B cell (primary cell): ENCODE data around the gene NOC2L. TPM values are rescaled to one million over a fixed set of nuclear protein-coding genes. Genes with fewer than 3 reads are reported as not detected.

Source experiments
- ATAC-seq: fragments of 200-7000 bp; cut with Tn5 transposase; one replicate; pipeline ENCODE4 v1.10.0; 2021; ENCODE audit warnings: low read depth, mild to moderate bottlenecking, moderate number of reproducible peaks, moderate library complexity
- CTCF ChIA-PET: fragments of 350-600 bp; sonication (Branson Sonifier 250); formaldehyde crosslinking; loops from one replicate; lab custom pipeline; 2021; ENCODE audit warnings: antibody characterized with exemption, inconsistent platforms; lab: Charles Lee
- POLR2A ChIA-PET: fragments of 350-600 bp; sonication (Branson Sonifier 250); formaldehyde crosslinking; loops from one replicate; lab custom pipeline; 2021; ENCODE audit warnings: antibody characterized with exemption; lab: Charles Lee
- DNase-seq: peaks from one replicate; pipeline ENCODE4 v3.0.0; 2013
- H2AFZ ChIP-seq: 2 replicates; pipeline ENCODE4 v1.6.1; 2012; ENCODE audit warnings: mild to moderate bottlenecking, low read depth, low read length; ENCODE audit not compliant: insufficient read depth, poor library complexity, severe bottlenecking
- H3K27ac ChIP-seq, 2 donors: 1 replicate in 1 of 2; 2 replicates in 1 of 2; pipeline ENCODE4 v1.5.1; 2012 to 2013; ENCODE audit warnings: low read length in 2 of 2, mild to moderate bottlenecking in 2 of 2, moderate library complexity in 1 of 2
- H3K27me3 ChIP-seq, 4 experiments: fragments of 200-600 bp in 1 of 4; sonication (generic) in 1 of 4; replicated peaks in 1 of 4; 1 replicate in 2 of 4; 2 replicates in 2 of 4; pipeline versions ENCODE4 v1.6.1 to v1.7.0; 2013 to 2016; ENCODE audit warnings: low read length in 3 of 4, mild to moderate bottlenecking in 2 of 4, mixed read lengths in 1 of 4, moderate library complexity in 1 of 4; ENCODE audit not compliant: insufficient read depth in 4 of 4, control insufficient read depth in 3 of 4; ENCODE audit errors: control extremely low read depth in 1 of 4
- H3K36me3 ChIP-seq, 2 experiments: replicated peaks in 1 of 2; 1 replicate in 1 of 2; 2 replicates in 1 of 2; pipeline versions ENCODE4 v1.6.1 to v1.7.1; 2013; ENCODE audit warnings: low read length in 1 of 2; ENCODE audit not compliant: insufficient read depth in 2 of 2, control insufficient read depth in 1 of 2; ENCODE audit errors: control extremely low read depth in 1 of 2, extremely low read depth in 1 of 2
- H3K4me1 ChIP-seq, 2 donors: fragments of 200-600 bp in 1 of 2; sonication (generic) in 1 of 2; 1 replicate in 1 of 2; 2 replicates in 1 of 2; pipeline versions ENCODE4 v1.5.1 to v1.6.1; 2013 to 2017; ENCODE audit warnings: low read length in 2 of 2; ENCODE audit not compliant: control insufficient read depth in 2 of 2, insufficient read depth in 2 of 2
- H3K4me2 ChIP-seq: replicated peaks from 2 replicates; pipeline ENCODE3; 2012; ENCODE audit warnings: mild to moderate bottlenecking, low read depth, low read length; ENCODE audit not compliant: poor library complexity, severe bottlenecking
- H3K4me3 ChIP-seq, 5 experiments: fragments of 200-600 bp in 1 of 5; sonication (generic) in 1 of 5; 1 replicate in 3 of 5; 2 replicates in 2 of 5; pipeline versions ENCODE4 v1.5.1 to v1.7.0; 2011 to 2016; ENCODE audit warnings: low read length in 4 of 5, mild to moderate bottlenecking in 4 of 5, low read depth in 2 of 5, control low read depth in 1 of 5, moderate library complexity in 1 of 5; ENCODE audit not compliant: insufficient read depth in 1 of 5; ENCODE audit errors: control extremely low read depth in 1 of 5, extremely low read depth in 1 of 5
- H3K79me2 ChIP-seq: fragments of 200-600 bp; sonication (generic); one replicate; pipeline ENCODE4 v1.6.0; 2016; ENCODE audit warnings: low read length; ENCODE audit not compliant: control insufficient read depth, insufficient read depth
- H3K9ac ChIP-seq: fragments of 200-600 bp; sonication (generic); 2 replicates; pipeline ENCODE4 v1.6.1; 2017; ENCODE audit warnings: mild to moderate bottlenecking, low read length, moderate library complexity
- H3K9me3 ChIP-seq, 3 donors: one replicate each; pipeline versions ENCODE4 v1.6.1 to v1.7.1; 2013; ENCODE audit warnings: low read length in 2 of 3; ENCODE audit not compliant: control insufficient read depth in 2 of 3, insufficient read depth in 1 of 3; ENCODE audit errors: control extremely low read depth in 1 of 3
- H4K20me1 ChIP-seq: 2 replicates; pipeline ENCODE4 v1.6.0; 2012; ENCODE audit warnings: mild to moderate bottlenecking, low read length; ENCODE audit not compliant: insufficient read depth, control insufficient read depth, poor library complexity, severe bottlenecking
- H3K27ac Mint-ChIP-seq: one replicate; pipeline ENCODE4 v1.8.0; 2021; ENCODE audit warnings: mixed read lengths
- H3K27me3 Mint-ChIP-seq: one replicate; pipeline ENCODE4 v1.8.0; 2021; ENCODE audit warnings: mixed read lengths
- H3K4me1 Mint-ChIP-seq: one replicate; pipeline ENCODE4 v1.8.0; 2021; ENCODE audit warnings: mixed read lengths
- H3K4me3 Mint-ChIP-seq: one replicate; pipeline ENCODE4 v1.8.0; 2021; ENCODE audit warnings: mixed read lengths
- H3K9me3 Mint-ChIP-seq: one replicate; pipeline ENCODE4 v1.8.0; 2022; ENCODE audit warnings: mixed read lengths; ENCODE audit not compliant: insufficient read depth
- CTCF ChIP-seq: fragments of 200-600 bp; IDR thresholded peaks from one replicate; pipeline ENCODE4 v1.8.0; 2022; ENCODE audit warnings: antibody characterized with exemption, mild to moderate bottlenecking
- EZH2 ChIP-seq: IDR thresholded peaks from 2 replicates; pipeline ENCODE4 v1.6.1; 2012; ENCODE audit warnings: borderline replicate concordance, low read depth, mild to moderate bottlenecking, moderate library complexity, low read length; ENCODE audit not compliant: insufficient read depth, poor library complexity, severe bottlenecking
- WGBS: methylation state at CpG from one replicate; pipeline ENCODE4 v1.1.5; 2013; ENCODE audit warnings: missing lambda C conversion rate; ENCODE audit not compliant: insufficient coverage; 5-methylcytosine and 5-hydroxymethylcytosine counted together
- intact Hi-C: fragments of 100-400 bp; cut with micrococcal nuclease; formaldehyde crosslinking; loops from one replicate; pipeline ENCODE4 v1.10.0; 2022
- polyA plus RNA-seq: library from polyadenylated mRNA; depleted of rRNA; stranded (reverse); fragments of >200 nt; gene quantifications from 2 replicates; pipeline ENCODE4 v1.2.3, GENCODE V29; 2012
- total RNA-seq, 2 donors: library from RNA; stranded (reverse); fragments of 120-200 nt in 1 of 2; gene quantifications; 1 replicate in 1 of 2; 2 replicates in 1 of 2; pipeline versions ENCODE4 v1.2.3 to v1.2.4, GENCODE V29; 2013 to 2022

NOC2L gene
- total and polyA plus RNA-seq, 2 donors (not counting 1 experiment from before 2014, with no cell fraction given) = 48.0 to 64.1 TPM

- no peak overlapping the region for H3K4me2 ChIP-seq
- 92% methylated on average over 12 of the region's 15 CpGs for WGBS
- H2AFZ ChIP-seq = no peak overlapping the region
- Mint-ChIP-seq H3K4me1 (peaks cover 5% of the 10 kb centered on the region), H3K27ac (no peak overlapping the region), H3K9me3 (no peaks in the 10 kb centered on the region), H3K27me3 (no peaks in the 10 kb centered on the region), H3K4me3 (no peak overlapping the region)
- no peak for ATAC-seq
- peaks cover 0 to 97% of the 10 kb centered on the region in 2 experiments for H3K36me3 ChIP-seq
- H3K79me2 ChIP-seq = peaks cover 5% of the 10 kb centered on the region
- intact Hi-C loops = no loop called here
- H3K27ac ChIP-seq = no peak overlapping the region
- POLR2A ChIA-PET = no interaction called here
- H3K4me3 ChIP-seq = no peak overlapping the region
- no peak for DNase-seq
- peaks cover 0 to 12% of the 10 kb centered on the region in 2 donors for H3K4me1 ChIP-seq
- no peaks in the 10 kb centered on the region for H3K27me3 ChIP-seq
- no peak overlapping the region for H3K9ac ChIP-seq
- no peaks in the 10 kb centered on the region for H3K9me3 ChIP-seq
- CTCF ChIA-PET = no interaction called here
- TF ChIP-seq CTCF = no peak
- TF ChIP-seq EZH2 = no peak
- H4K20me1 ChIP-seq = peaks cover 90% of the 10 kb centered on the region
These were observed 6.9 kb downstream of the NOC2L start for GRCh38 chr1:952201-952600.

- no peak for ATAC-seq
- Histone ChIP-seq H3K4me2 (no peak overlapping the region), H3K4me1 (peaks cover 0 to 9% of the 10 kb centered on the region in 2 donors), H3K27me3 (no peaks in the 10 kb centered on the region), H3K36me3 (peaks cover 0 to 95% of the 10 kb centered on the region in 2 experiments), H2AFZ (no peak overlapping the region), H3K9me3 (no peaks in the 10 kb centered on the region), H3K9ac (no peak overlapping the region), H3K27ac (no peak overlapping the region), H3K4me3 (no peak overlapping the region), H4K20me1 (peaks cover 84% of the 10 kb centered on the region), H3K79me2 (peaks cover 3% of the 10 kb centered on the region)
- Mint-ChIP-seq H3K27ac (no peak overlapping the region), H3K27me3 (no peaks in the 10 kb centered on the region), H3K9me3 (no peaks in the 10 kb centered on the region), H3K4me3 (no peak overlapping the region), H3K4me1 (peaks cover 2% of the 10 kb centered on the region)
- DNase-seq = no peak
- ChIA-PET CTCF (no interaction called here), POLR2A (interaction anchor here (0.5 kb wide), 1 partner anchor 326 kb away, joined by 6 read pairs; no protein-coding TSS in a partner anchor)
- intact Hi-C loops = no loop called here
- WGBS = 92% methylated on average over 6 of the region's 6 CpGs
- TF ChIP-seq EZH2 (no peak), CTCF (no peak)
These were observed 7.7 kb downstream of the NOC2L start for GRCh38 chr1:951364-951763.
